Measurements from ENCODE around the gene TMEM126B. TPM values are rescaled to one million over a fixed set of nuclear protein-coding genes. Genes with fewer than 3 reads are reported as not detected.
"Not testable (repeated sequence)": the region's sequence is repeated elsewhere in the genome, so short reads cannot be mapped to it uniquely, and the experiment has no call there.

TMEM126B gene
- polyA plus RNA-seq = 100 to 1,000 TPM in 1 of 3 donors, 10 to 100 TPM in 2; 67.0 to 101 (median 68.9) TPM

GRCh38 chr11:85627998-85628770 lies at the start of gene TMEM126B:
TMEM126B (plus strand) TSS chr11:85628593; CDS start chr11:85628608, 15 bp downstream.
- H3K4me3 Mint-ChIP-seq = peak within 1 kb of the TSS; percentile 94 to 99 (median 97)
- peak within 1 kb of the TSS; percentile 94 to 98 (median 96) for H3K27ac Mint-ChIP-seq
- H3K4me1 Mint-ChIP-seq = peaks cover 40 to 41% of the 10 kb centered on the region in 2 donors
- peak; percentile 92 to 94 (median 93) for DNase-seq
- peaks cover 0 to 10% (median 8%) of the 10 kb centered on the region in 3 donors for H3K27me3 Mint-ChIP-seq (ENCODE audit: low read depth in 3 of 3)
- peaks cover 0 to under 1% (median 0%) of the 10 kb centered on the region in 3 donors for H3K36me3 Mint-ChIP-seq
- H3K9me3 Mint-ChIP-seq = no peaks in the 10 kb centered on the region

DNA sequence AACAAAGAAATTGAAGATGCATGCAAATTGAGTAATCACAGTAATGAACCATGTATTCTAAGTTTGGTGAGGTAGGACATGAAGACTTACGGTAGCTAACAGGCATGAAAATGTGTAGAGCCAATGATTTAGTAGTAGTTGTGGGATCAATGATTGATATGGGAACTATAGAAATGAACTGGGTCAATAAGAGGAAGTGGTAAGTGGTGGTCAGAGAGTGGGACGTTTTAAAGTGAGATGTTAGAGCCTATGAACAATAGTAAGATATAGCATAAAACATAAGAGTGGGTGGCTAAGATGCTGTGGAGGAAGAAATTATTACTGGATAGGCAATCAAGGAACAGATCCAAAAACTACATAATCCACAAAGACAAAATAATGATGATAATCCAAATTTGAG lies 46.3 kb upstream of the TMEM126B start:
- H3K9me3 Mint-ChIP-seq = no peaks in the 10 kb centered on the region
- peaks cover 2 to 12% (median 4%) of the 10 kb centered on the region in 3 donors for H3K27me3 Mint-ChIP-seq (ENCODE audit: low read depth in 3 of 3)
- DNase-seq = no peak
- no peaks in the 10 kb centered on the region for H3K36me3 Mint-ChIP-seq
- H3K4me1 Mint-ChIP-seq = no peaks in the 10 kb centered on the region
- no peak overlapping the region for H3K4me3 Mint-ChIP-seq
- H3K27ac Mint-ChIP-seq = no peak overlapping the region

- H3K27ac Mint-ChIP-seq = no peak overlapping the region
- H3K4me3 Mint-ChIP-seq = no peak overlapping the region
- H3K27me3 Mint-ChIP-seq (ENCODE audit: low read depth in 3 of 3) = peaks cover 3 to 13% (median 7%) of the 10 kb centered on the region in 3 donors
- H3K4me1 Mint-ChIP-seq = no peaks in the 10 kb centered on the region
- H3K9me3 Mint-ChIP-seq = peaks cover 0 to 10% (median 4%) of the 10 kb centered on the region in 6 donors
- DNase-seq = no peak
- H3K36me3 Mint-ChIP-seq = peaks cover 0 to 7% (median 0%) of the 10 kb centered on the region in 3 donors
Measured at GRCh38 chr11:85589373-85589772, 39.0 kb upstream of the TMEM126B start.

GRCh38 chr11:85590848-85591483 lies 37.4 kb upstream of the TMEM126B start:
- Mint-ChIP-seq H3K9me3 (peaks cover 0 to 10% (median 4%) of the 10 kb centered on the region in 6 donors), H3K4me3 (no peak overlapping the region), H3K36me3 (peaks cover 0 to 7% (median 0%) of the 10 kb centered on the region in 3 donors), H3K4me1 (no peaks in the 10 kb centered on the region), H3K27ac (no peak overlapping the region), H3K27me3 (ENCODE audit: low read depth in 3 of 3) (peaks cover 3 to 7% (median 5%) of the 10 kb centered on the region in 3 donors)
- no peak for DNase-seq

- H3K9me3 Mint-ChIP-seq = no peaks in the 10 kb centered on the region
- H3K4me1 Mint-ChIP-seq = no peaks in the 10 kb centered on the region
- H3K27me3 Mint-ChIP-seq (ENCODE audit: low read depth in 3 of 3) = peaks cover 0 to 3% (median 1%) of the 10 kb centered on the region in 3 donors
- no peak overlapping the region for H3K4me3 Mint-ChIP-seq
- DNase-seq = peak; percentile 42 to 49 (median 47)
- H3K36me3 Mint-ChIP-seq = no peaks in the 10 kb centered on the region
- H3K27ac Mint-ChIP-seq = no peak overlapping the region
Measured at GRCh38 chr11:85595285-85595884, 33.0 kb upstream of the TMEM126B start.

DNA sequence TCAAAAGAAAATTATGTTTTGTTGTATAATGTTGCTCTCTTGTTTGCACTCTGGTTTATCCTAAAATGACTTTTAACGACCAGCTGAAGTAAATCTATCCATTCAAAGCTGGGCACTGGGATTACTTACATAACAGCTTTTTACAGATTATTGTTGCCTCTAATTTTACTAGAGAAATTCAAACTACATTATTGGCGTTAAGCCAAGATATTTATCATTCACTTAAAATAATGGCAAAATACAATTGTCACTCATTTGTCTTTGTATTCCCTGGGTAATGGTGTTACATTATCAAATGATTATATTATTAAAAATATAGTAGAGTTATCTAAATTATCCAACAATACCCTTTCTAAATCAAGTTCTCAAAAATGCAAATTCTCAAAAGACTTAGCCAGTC lies 31.5 kb upstream of the TMEM126B start:
- no peaks in the 10 kb centered on the region for H3K4me1 Mint-ChIP-seq

GRCh38 chr11:85599083-85599482 lies 29.3 kb upstream of the TMEM126B start:
- no peak overlapping the region for H3K4me3 Mint-ChIP-seq
- no peaks in the 10 kb centered on the region for H3K36me3 Mint-ChIP-seq
- H3K4me1 Mint-ChIP-seq = no peaks in the 10 kb centered on the region
- no peak overlapping the region for H3K27ac Mint-ChIP-seq
- DNase-seq = no peak
- no peaks in the 10 kb centered on the region for H3K9me3 Mint-ChIP-seq
- H3K27me3 Mint-ChIP-seq (ENCODE audit: low read depth in 3 of 3) = peaks cover 0 to 3% (median 2%) of the 10 kb centered on the region in 3 donors

More for the DNA sequence above, 31.5 kb upstream of the TMEM126B start:
- Mint-ChIP-seq H3K27ac (no peak overlapping the region), H3K9me3 (no peaks in the 10 kb centered on the region), H3K27me3 (ENCODE audit: low read depth in 3 of 3) (peaks cover 1 to 3% (median 2%) of the 10 kb centered on the region in 3 donors), H3K36me3 (no peaks in the 10 kb centered on the region), H3K4me3 (no peak overlapping the region)
- DNase-seq = no peak

GRCh38 chr11:85602526-85603213 lies 25.7 kb upstream of the TMEM126B start:
- H3K27ac Mint-ChIP-seq = no peak overlapping the region
- H3K9me3 Mint-ChIP-seq = no peaks in the 10 kb centered on the region

GRCh38 chr11:85603220-85603619 lies 25.2 kb upstream of the TMEM126B start:
- no peaks in the 10 kb centered on the region for H3K4me1 Mint-ChIP-seq
- peaks cover 0 to 3% (median 3%) of the 10 kb centered on the region in 3 donors for H3K27me3 Mint-ChIP-seq (ENCODE audit: low read depth in 3 of 3)
- no peak for DNase-seq
- no peak overlapping the region for H3K4me3 Mint-ChIP-seq
- H3K36me3 Mint-ChIP-seq = no peaks in the 10 kb centered on the region
- no peaks in the 10 kb centered on the region for H3K9me3 Mint-ChIP-seq
- H3K27ac Mint-ChIP-seq = no peak overlapping the region

More at GRCh38 chr11:85602526-85603213, 25.7 kb upstream of the TMEM126B start:
- no peaks in the 10 kb centered on the region for H3K4me1 Mint-ChIP-seq
- no peak overlapping the region for H3K4me3 Mint-ChIP-seq
- H3K27me3 Mint-ChIP-seq (ENCODE audit: low read depth in 3 of 3) = peaks cover 0 to 3% (median 2%) of the 10 kb centered on the region in 3 donors
- no peaks in the 10 kb centered on the region for H3K36me3 Mint-ChIP-seq
- no peak for DNase-seq

- not testable (repeated sequence) for H3K27me3 Mint-ChIP-seq (ENCODE audit: low read depth in 3 of 3); H3K27ac Mint-ChIP-seq; H3K4me3 Mint-ChIP-seq; DNase-seq; H3K36me3 Mint-ChIP-seq; H3K4me1 Mint-ChIP-seq; H3K9me3 Mint-ChIP-seq
Measured at GRCh38 chr11:85606237-85606636, 22.2 kb upstream of the TMEM126B start.

DNA sequence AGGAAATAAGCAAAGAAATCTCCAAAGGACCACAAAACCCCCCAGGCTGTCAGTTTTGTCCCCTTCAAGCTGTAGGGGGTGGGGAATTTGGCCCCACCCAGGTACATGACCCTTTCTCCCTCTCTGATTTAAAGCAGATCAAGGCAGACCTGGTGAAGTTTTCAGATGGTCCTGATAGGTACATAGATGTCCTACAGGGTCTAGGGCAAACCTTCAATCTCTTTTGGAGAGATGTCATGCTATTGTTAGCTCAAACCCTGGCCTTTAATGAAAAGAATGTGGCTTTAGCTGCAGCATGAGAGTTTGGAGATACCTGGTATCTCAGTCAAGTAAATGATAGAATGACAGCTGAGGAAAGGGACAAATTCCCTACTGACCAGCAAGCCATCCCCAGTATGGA lies 19.8 kb upstream of the TMEM126B start:
- not testable (repeated sequence) for H3K36me3 Mint-ChIP-seq; H3K4me1 Mint-ChIP-seq; DNase-seq; H3K9me3 Mint-ChIP-seq; H3K4me3 Mint-ChIP-seq; H3K27me3 Mint-ChIP-seq (ENCODE audit: low read depth in 3 of 3); H3K27ac Mint-ChIP-seq

GRCh38 chr11:85609286-85609685 lies 19.1 kb upstream of the TMEM126B start:
- DNase-seq; H3K36me3 Mint-ChIP-seq; H3K9me3 Mint-ChIP-seq; H3K27me3 Mint-ChIP-seq (ENCODE audit: low read depth in 3 of 3); H3K4me3 Mint-ChIP-seq; H3K27ac Mint-ChIP-seq; H3K4me1 Mint-ChIP-seq: not testable (repeated sequence)

GRCh38 chr11:85611643-85612042 lies 16.8 kb upstream of the TMEM126B start:
- not testable (repeated sequence) for H3K27ac Mint-ChIP-seq; H3K4me3 Mint-ChIP-seq; H3K27me3 Mint-ChIP-seq (ENCODE audit: low read depth in 3 of 3); H3K4me1 Mint-ChIP-seq; H3K36me3 Mint-ChIP-seq; H3K9me3 Mint-ChIP-seq; DNase-seq
